GM19099 (cell line): ENCODE measurements around the gene UPF1.

Source experiments
- POLR2A ChIP-seq: IDR thresholded peaks from 3 replicates; pipeline ENCODE4 v1.6.1; 2011; ENCODE audit warnings: low read depth; ENCODE audit not compliant: insufficient read length; ENCODE audit errors: extremely low read depth

The UPF1 gene

DNA sequence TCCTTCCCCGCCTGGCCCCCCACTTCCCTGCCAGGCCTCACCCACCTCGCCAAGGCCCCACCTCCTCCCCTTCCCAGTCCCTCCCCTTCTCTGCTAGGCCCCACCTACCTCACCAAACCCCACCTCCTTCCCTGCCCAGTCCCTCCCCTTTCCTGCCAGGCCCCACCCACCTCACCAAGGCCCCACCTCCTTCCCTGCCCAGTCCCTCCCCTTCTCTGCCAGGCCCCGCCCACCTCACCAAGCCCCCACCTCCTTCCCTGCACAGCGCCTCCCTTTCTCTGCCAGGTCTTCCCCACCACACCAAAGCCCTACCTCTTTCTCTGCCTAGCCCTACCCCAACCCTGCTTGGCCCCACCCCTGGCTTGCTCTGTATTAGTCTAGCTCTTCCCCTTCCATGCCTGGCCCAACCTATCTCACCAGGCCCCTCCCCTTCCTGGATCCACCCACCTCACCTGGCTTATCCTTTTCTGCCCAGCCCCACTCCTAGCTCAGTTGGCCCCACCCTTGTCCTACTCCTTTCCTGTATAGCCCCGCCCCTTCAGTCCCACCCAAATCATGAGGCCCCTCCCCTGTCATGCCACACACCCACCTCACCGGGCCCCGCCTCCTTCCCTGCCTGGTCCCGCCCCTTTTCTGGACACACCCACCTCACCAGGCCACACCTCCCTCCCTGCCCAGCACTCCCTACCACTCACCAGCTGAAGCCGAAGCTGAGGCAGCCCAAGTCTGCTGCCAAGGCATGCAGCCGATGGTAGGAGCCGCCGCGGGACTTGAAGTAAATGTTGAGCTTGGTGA lies 48.0 kb downstream of the UPF1 start:
- no peak for TF ChIP-seq POLR2A

DNA sequence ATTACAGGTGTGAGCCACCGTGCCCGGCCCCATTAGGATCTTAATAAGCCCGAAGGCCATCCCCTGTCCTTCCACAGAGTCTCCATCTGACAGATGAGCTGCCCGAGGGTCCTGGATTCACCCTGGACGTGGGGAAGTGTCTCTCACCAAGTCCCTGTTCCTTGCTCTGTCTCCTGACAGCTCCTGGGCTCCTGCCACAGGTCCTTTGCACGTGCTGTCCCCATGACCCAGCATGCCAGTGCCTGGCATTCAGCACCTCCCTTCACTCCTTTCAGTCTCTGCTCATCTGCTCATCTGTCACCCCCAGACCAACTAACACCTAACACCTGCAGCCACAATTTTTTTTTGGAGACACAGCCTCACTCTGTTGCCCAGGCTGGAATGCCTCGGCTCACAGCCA lies 49.7 kb downstream of the UPF1 start:
- no peak for TF ChIP-seq POLR2A

DNA sequence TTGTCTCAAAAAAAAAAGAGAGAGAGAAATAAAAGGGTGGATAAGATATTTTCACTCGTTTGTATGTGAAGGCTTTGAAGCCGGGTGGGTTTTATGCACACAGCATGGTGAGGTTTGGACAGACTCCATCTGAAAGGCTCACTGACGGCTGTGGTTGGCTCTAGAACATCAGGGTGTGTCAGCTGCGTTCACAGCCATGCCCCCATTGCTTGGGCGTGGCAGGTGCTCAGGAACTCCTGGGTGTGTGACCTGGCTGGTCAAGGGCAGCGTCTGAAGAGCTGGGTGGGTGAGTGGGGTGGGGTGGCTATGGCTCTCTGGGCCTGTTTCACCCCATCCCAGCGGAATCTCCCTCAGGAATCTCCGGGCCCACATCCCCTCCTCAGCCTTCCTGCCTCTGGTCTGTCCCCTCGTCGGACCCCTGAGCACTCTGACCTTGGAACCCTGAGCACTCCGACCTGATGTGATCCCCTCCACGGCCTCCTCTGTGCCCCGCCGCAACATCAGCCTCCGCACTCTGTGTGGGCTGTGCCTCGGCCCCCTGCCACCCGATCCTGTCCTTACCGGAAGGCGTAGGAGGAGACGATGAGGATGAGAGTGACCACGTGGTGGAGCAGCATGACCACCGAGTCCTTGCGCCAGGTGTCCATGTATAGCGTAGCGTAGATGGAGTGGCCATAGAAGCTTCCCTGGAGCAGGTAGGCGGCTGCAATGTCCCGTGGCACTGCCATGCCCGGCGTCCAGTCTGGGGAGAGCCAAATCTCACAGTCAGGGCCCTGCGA lies 52.0 kb downstream of the UPF1 start:
- TF ChIP-seq POLR2A = no peak

DNA sequence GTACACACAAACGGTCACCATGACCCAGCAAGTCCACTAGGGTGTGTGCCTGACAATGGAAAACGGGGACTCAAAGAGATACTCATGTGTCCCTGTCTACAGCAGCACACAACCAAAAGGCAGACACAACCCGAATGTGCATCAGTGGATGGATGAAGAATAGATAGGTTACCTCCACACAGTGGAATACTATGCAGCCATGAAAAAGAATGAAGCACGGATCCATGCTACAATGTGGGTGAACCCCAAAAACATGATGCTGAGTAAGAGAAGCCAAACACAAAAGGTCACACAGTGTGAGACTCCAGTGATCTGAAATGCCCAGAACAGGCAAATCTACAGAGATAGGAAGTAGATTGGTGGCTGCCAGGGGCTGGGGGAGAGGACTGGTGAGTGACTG lies 55.2 kb downstream of the UPF1 start:
- TF ChIP-seq POLR2A = no peak

DNA sequence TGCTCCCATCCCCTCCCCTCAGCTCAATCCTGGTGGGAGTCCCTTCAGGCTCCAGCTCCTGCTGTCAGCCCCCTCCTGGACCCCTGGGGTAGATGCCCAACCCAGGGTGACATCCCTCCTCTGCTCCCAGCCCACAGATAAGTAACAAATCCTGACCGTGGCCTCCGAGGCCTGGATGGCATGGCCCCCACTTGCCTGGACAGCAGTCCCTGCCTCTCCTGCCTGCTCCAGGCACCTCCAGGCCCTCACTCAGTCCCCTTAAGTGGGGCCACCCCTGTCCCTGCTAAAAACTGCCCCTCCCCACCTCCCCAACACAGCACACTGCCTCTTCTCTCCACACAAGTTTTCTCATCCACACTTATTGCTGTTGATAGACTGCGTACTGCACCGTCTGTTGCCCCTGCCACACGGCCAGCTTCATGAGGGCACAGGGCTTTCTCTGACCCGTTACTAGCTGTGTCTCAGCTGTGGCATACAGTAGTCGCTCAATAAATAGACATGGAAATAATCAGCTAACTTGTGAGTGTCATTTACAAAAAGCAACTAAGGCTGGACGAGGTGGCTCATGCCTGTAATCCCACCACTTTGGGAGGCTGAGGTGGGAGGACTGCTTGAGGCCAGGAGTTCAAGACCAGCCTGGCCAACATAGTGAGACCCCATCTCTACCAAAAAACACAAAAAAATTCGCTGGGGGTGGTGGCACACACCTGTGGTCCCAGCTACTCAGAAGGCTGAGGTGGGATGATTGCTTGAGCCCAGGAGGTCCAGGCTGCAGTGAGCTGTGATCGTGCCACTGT lies 58.4 kb downstream of the UPF1 start:
- no peak for TF ChIP-seq POLR2A

DNA sequence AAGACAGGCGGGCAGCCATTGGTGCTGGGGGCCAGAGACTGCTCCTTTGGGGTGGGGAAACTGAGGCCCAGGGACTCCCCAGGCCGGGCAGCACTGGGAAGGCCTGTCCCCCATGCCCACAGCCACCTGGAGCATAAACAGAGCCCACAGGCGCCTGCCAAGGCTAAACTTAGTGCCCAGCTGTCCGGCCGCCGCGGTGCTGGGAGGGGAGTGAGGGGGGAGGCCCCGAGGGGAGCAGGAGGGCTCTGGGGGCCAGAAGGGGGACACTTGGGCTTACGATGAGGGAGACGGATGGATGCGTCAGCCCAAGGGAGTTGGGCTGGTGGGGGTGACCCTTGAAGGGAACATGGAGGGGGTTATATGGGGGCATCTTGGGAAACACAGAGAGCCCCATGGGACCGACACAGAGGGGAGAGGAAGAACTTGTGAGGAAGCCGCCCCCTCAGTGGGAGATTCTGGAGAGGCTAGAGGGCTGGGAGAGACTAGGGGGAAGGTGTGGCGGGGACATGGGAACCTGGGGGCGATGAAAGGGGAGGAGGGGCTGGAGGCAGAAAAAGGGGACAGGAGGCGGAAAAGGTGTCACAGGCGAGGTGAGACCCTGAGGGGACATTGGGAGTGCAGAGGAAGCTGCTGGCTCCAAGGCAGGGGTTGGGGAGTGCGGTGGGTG lies 62.0 kb downstream of the UPF1 start:
- no peak for TF ChIP-seq POLR2A

DNA sequence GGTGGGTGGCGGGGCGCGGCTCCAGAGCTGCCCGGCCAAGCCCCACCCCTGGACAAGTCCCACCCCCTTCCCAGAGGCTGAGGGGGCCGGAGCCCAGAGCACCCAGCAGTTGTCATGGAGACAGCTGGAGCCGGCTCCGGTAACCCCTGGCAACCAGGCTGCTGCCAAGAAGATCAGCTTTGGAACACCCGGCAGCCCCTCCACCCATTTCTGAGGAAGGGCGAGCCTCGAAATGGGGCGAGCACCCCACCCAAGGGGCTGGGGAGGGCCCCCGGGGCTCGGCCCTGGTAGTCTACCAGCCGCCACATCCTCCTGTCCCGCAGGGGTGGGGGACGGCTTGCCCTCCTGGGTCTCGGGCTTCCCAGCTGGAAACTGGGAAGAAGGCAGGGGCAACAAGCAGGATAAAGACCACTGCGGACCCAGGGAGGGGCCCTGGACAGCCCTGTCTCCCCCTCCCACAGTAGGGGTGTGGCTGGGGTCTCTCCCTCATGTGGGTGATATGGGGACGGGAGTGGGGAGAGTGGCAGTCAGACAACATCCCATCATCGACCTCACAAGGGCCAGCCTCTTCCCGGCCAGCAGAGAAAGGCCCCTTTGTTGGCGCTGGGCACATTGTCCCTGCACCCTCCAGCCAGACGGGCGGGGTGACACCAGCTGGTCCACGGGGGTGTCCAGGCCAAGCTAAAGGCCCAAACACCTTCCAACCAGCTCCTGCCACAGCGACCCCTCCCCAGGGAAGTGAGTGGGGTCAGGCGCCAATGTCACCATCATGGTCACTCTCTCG lies 62.7 kb downstream of the UPF1 start:
- TF ChIP-seq POLR2A = no peak

DNA sequence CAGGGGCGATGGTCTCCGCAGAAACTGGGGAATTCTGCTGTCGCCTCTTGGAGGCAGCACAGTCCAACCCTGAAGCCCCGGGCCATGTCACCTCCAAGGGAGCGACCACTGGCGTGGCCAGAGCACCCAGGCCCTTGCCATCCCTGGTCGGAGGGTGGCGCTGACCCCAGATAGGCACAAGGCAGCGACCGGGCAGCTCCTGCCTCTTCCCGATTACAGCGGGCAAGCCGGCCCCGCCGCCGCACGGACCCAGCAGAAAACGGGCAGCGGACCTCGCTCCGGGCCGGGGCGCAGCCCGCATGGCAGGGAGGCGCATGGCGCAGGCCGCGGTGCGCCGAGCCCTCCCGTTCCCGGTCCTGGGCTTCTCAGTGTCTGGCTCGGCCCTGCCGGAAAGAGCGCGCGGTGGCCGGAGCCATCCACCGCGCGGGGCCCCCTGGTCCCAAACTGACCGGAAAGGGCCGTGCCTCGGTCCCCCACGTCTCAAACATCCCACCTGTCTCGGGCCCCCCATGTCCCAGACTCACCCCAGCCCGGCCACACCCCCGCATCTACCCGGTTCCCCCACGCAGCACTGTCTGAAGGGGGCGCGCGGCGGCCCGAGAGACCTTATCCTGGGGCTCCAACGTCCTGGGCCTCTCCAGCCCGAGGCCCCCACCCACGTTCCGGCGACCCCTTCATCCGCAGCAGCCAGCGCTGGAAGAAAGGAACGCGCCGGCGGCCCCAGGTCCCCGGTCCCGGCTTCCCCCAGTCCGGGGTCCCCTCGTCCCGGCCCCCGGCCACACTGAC lies 63.5 kb downstream of the UPF1 start:
- TF ChIP-seq POLR2A = no peak

DNA sequence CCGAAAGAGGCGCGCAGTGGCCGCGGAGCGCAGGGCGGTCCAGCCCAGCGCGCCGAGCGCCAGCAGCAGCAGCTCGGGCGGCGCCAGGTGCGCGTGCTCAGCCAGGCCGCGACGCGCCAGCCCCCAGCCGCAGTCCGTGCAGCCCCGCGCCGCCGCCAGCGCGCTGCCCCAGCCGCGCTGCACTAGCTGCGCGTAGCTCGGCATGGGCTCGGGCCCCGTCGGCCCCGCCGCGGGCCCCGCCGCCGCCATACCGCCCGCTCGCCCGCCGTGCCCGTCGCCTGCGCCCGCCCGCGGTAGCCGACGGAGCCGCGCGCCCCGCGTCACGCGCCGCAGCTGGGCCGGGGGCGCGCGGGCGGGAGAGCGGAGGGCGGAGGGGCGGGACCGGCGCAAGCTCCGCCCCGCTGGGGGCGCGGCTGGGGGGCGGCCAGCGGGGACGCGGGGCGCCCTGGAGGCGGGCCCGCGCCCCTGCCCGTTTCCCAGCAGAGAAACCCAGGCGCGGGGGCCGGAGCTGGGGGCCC lies 64.1 kb downstream of the UPF1 start, which contains the start of gene CERS1:
TSS of gene CERS1 (minus strand) at position 335 of the 518 bp plus-strand sequence. CDS start at position 249, 86 bp downstream.
- TF ChIP-seq POLR2A = no peak

DNA sequence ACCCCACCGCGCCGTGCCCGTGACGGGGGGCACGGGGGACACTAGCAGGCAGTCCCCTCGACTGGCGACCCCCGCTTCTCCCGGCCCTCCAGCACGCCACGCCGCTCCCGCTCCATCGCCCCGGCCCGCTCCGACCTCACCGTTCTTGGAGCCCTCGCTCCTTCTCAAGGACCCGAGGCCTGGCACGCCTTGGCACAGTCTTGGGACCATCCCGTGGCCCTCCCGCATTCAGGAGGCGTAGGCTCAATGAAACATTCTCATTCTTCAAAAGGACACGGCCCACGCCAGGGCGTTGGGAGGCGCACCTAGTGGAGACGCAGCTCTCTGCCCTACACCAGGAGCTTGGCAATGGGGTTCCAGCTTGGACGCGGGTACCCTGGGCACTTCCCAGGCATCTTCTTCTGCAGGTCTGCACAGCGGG lies 64.7 kb downstream of the UPF1 start:
- no peak for TF ChIP-seq POLR2A

DNA sequence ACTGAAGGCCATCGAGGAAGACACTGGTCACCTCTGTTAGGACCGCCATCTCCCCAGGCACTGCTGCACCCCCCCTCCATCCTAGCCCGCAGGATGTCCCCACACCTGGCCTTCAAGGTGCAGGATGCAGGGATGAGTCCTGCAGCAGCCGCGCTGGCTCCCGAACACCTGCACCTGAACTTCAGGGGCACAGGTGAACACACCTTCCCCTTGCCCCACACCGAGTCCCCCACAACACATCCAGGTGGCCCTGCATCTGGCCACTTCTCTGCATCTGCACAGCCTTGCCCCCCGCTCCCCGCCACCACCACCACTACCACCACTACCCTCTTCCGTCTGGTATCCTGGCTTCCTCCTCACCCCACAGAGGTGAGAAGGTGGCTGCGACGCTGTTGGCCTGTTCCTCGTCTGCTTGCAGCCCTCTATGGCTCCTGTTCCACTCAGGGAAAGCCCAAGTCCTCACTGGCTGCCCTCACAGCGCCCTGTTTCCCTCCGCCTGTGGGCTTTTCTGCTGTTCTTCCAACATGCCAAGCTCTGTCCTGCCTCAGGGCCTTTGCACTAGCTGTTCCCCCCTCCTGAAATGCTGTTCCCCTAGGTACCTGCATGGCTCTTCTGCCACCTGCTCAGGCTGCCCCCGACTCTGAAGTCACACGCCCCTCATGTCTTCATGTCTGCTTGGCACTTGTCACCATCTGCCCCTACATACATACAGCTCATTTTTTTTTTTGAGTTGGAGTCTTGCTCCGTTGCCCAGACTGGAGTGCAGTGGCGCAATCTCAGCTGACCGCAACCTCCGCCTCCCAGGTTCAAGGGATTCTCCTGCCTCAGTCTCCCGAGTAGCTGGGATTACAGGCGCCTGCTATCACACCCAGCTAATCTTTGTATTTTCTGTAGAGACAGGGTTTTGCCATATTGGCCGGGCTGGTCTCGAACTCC lies 65.6 kb downstream of the UPF1 start:
- no peak for TF ChIP-seq POLR2A

DNA sequence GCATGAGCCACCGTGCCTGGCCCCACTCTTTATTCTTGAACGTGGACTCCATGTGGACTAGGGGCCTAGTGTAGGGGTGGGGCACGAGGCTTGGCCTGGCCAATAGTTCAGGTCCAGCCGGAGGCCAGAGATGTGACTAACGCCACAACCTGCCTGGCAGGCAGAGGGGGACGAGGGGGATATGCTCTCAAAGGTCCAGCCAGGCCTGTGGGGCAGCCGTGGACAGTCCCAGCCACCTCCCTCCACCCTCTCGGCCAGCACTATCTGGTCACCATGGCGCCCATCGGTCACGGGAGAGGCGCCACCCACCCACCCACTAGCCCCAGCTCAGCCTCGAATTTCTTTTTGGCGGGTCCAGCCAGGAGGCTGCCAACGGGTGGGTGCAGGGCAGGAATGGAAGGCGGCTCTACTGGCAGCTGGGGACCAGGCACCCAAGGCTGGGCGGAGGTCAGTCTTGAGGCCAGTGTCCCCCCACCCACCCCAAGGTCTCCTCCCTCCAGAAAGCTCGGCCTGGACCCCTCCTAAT lies 66.4 kb downstream of the UPF1 start:
- TF ChIP-seq POLR2A = no peak
